Measurements from ENCODE around the gene SPNS3. TPM values are rescaled to one million over a fixed set of nuclear protein-coding genes. Genes with fewer than 3 reads are reported as not detected.

Gene SPNS3
- polyA plus RNA-seq, 1 donor from 2014 or later = not detected

DNA sequence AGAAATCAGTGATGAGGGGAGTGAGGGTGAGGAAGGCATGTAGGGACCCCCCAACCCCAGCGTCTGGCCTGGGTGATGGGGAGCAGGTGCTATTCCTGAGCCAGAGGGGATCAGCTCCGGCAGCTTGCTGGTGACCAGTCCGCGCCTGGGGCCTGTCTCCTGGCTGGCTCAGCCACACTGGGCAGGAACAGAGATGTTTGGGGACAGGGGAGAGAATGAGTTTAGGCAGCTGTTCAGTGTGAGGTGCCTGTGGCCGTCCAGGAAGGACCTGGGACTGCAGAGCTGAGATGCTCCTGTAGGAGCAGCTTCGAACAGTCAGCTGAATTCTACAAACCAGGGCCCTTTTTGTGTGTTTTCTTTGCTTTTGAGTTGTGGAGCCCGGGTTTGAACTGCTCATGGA is 41.7 kb downstream of the SPNS3 start:
- no peak for TF ChIP-seq EP300 (conservative IDR thresholded peaks at IDR 0.05; ENCODE audit: poor library complexity, severe bottlenecking)
- Histone ChIP-seq H3K27me3 (ENCODE audit: insufficient read depth, low read depth, low read length) (no peaks in the 10 kb centered on the region), H2AFZ (ENCODE audit: low read depth, low read length) (no peak overlapping the region), H3K9me2 (ENCODE audit: insufficient read depth, low read length) (no peaks in the 10 kb centered on the region), H3K4me2 (ENCODE audit: low read length) (no peak overlapping the region), H3K27ac (ENCODE audit: low read length) (no peak overlapping the region), H3F3A (ENCODE audit: insufficient read depth, low read length, poor library complexity, severe bottlenecking) (no peaks in the 10 kb centered on the region), H3K9ac (ENCODE audit: low read length) (no peak overlapping the region), H3K36me3 (ENCODE audit: insufficient read depth, low read length) (no peaks in the 10 kb centered on the region), H4K20me1 (ENCODE audit: insufficient read depth) (no peaks in the 10 kb centered on the region), H3K4me3 (ENCODE audit: low read length) (no peak overlapping the region), H3K9me3 (ENCODE audit: low read length) (no peaks in the 10 kb centered on the region), H3K79me2 (replicated peaks; ENCODE audit: insufficient read depth, low read length) (no peaks in the 10 kb centered on the region)

DNA sequence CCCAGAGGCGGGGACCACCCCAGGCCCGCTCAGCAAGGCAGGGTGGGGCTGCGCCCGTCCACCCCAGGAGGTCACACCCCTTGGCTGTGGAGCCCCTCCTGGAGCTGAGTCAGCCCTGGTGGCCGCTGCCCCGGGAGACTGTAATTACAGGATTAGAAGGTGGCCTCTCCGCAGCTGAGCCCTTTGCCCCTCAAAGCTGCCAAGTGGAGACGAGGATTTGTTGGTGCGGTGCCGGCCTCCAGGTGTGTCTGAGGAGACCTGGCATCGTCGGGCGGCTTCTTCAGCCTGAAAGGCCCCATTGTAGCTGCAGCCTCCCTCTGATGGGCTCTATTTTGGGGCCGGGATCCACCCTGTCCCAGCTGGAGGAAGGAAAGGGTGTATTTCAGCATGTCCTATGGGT is 42.3 kb downstream of the SPNS3 start:
- no peak overlapping the region for H3K9ac ChIP-seq (ENCODE audit: low read length)
- no peak overlapping the region for H3K27ac ChIP-seq (ENCODE audit: low read length)
- H3K27me3 ChIP-seq (ENCODE audit: insufficient read depth, low read depth, low read length) = no peaks in the 10 kb centered on the region
- no peaks in the 10 kb centered on the region for H3K79me2 ChIP-seq (replicated peaks; ENCODE audit: insufficient read depth, low read length)
- H3K4me3 ChIP-seq (ENCODE audit: low read length) = no peak overlapping the region
- no peak overlapping the region for H2AFZ ChIP-seq (ENCODE audit: low read depth, low read length)
- TF ChIP-seq SMC3 (conservative IDR thresholded peaks at IDR 0.05; ENCODE audit: poor library complexity) (no peak), EZH2 (IDR thresholded peaks at IDR 0.05; ENCODE audit: borderline replicate concordance, insufficient read depth, low read length, poor library complexity, severe bottlenecking) (no peak), EP300 (conservative IDR thresholded peaks at IDR 0.05; ENCODE audit: poor library complexity, severe bottlenecking) (no peak), RAD21 (conservative IDR thresholded peaks at IDR 0.05) (no peak), MXI1 (conservative IDR thresholded peaks at IDR 0.05; ENCODE audit: poor library complexity, severe bottlenecking) (no peak), TAF1 (IDR thresholded peaks at IDR 0.05; ENCODE audit: low read depth) (no peak)
- TF ChIP-seq, protein P1, sequence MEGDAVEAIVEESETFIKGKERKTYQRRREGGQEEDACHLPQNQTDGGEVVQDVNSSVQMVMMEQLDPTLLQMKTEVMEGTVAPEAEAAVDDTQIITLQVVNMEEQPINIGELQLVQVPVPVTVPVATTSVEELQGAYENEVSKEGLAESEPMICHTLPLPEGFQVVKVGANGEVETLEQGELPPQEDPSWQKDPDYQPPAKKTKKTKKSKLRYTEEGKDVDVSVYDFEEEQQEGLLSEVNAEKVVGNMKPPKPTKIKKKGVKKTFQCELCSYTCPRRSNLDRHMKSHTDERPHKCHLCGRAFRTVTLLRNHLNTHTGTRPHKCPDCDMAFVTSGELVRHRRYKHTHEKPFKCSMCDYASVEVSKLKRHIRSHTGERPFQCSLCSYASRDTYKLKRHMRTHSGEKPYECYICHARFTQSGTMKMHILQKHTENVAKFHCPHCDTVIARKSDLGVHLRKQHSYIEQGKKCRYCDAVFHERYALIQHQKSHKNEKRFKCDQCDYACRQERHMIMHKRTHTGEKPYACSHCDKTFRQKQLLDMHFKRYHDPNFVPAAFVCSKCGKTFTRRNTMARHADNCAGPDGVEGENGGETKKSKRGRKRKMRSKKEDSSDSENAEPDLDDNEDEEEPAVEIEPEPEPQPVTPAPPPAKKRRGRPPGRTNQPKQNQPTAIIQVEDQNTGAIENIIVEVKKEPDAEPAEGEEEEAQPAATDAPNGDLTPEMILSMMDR (IDR thresholded peaks at IDR 0.05; ENCODE audit: poor library complexity, severe bottlenecking) = no peak
- TF ChIP-seq, protein P2, sequence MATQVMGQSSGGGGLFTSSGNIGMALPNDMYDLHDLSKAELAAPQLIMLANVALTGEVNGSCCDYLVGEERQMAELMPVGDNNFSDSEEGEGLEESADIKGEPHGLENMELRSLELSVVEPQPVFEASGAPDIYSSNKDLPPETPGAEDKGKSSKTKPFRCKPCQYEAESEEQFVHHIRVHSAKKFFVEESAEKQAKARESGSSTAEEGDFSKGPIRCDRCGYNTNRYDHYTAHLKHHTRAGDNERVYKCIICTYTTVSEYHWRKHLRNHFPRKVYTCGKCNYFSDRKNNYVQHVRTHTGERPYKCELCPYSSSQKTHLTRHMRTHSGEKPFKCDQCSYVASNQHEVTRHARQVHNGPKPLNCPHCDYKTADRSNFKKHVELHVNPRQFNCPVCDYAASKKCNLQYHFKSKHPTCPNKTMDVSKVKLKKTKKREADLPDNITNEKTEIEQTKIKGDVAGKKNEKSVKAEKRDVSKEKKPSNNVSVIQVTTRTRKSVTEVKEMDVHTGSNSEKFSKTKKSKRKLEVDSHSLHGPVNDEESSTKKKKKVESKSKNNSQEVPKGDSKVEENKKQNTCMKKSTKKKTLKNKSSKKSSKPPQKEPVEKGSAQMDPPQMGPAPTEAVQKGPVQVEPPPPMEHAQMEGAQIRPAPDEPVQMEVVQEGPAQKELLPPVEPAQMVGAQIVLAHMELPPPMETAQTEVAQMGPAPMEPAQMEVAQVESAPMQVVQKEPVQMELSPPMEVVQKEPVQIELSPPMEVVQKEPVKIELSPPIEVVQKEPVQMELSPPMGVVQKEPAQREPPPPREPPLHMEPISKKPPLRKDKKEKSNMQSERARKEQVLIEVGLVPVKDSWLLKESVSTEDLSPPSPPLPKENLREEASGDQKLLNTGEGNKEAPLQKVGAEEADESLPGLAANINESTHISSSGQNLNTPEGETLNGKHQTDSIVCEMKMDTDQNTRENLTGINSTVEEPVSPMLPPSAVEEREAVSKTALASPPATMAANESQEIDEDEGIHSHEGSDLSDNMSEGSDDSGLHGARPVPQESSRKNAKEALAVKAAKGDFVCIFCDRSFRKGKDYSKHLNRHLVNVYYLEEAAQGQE (IDR thresholded peaks at IDR 0.05; ENCODE audit: borderline replicate concordance) = no peak
- no peak overlapping the region for H3K4me2 ChIP-seq (ENCODE audit: low read length)
- no peaks in the 10 kb centered on the region for H3K9me3 ChIP-seq (ENCODE audit: low read length)
- no peaks in the 10 kb centered on the region for H3F3A ChIP-seq (ENCODE audit: insufficient read depth, low read length, poor library complexity, severe bottlenecking)
- no peaks in the 10 kb centered on the region for H3K9me2 ChIP-seq (ENCODE audit: insufficient read depth, low read length)
- H4K20me1 ChIP-seq (ENCODE audit: insufficient read depth) = no peaks in the 10 kb centered on the region
- H3K36me3 ChIP-seq (ENCODE audit: insufficient read depth, low read length) = no peaks in the 10 kb centered on the region

DNA sequence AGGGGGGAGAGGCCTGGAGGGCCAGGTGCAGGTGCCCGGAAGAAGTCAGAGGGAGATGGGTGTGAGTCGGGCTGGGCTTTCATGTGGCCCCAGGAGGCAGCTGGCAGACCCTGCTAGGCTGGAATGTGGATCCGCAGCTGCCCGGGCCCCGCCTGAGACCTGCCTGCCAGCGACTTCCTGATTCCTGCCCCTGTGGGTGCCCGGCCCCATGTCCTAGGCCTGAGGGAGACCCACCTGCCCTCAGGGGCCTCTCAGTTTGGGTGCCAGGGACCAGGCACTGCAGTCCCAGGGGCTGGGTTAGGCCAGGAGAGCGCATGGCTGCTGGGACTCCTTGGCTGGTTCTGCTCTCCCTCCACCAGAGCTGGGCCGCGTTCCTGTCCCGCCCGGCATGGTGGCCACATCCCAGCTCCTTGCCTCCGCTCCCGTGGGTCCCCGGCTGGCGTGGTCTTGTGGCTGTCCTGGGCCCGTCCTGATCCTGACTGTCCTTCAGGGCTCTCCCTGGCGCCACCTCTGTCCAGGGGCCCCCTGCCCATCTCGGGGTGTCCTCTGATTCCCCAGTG is 42.9 kb downstream of the SPNS3 start:
- no peak overlapping the region for H3K9ac ChIP-seq (ENCODE audit: low read length)
- no peaks in the 10 kb centered on the region for H3K27me3 ChIP-seq (ENCODE audit: insufficient read depth, low read depth, low read length)
- H3K79me2 ChIP-seq (replicated peaks; ENCODE audit: insufficient read depth, low read length) = no peaks in the 10 kb centered on the region
- H3K4me3 ChIP-seq (ENCODE audit: low read length) = no peak overlapping the region
- H2AFZ ChIP-seq (ENCODE audit: low read depth, low read length) = no peak overlapping the region
- no peaks in the 10 kb centered on the region for H3K36me3 ChIP-seq (ENCODE audit: insufficient read depth, low read length)
- no peaks in the 10 kb centered on the region for H3K9me3 ChIP-seq (ENCODE audit: low read length)
- no peak for TF ChIP-seq TAF1 (IDR thresholded peaks at IDR 0.05; ENCODE audit: low read depth)
- TF ChIP-seq EZH2 (IDR thresholded peaks at IDR 0.05; ENCODE audit: borderline replicate concordance, insufficient read depth, low read length, poor library complexity, severe bottlenecking) = no peak
- TF ChIP-seq, protein P1 (IDR thresholded peaks at IDR 0.05; ENCODE audit: poor library complexity, severe bottlenecking) = no peak
- no peak for TF ChIP-seq RAD21 (conservative IDR thresholded peaks at IDR 0.05)
- TF ChIP-seq MXI1 (conservative IDR thresholded peaks at IDR 0.05; ENCODE audit: poor library complexity, severe bottlenecking) = no peak
- TF ChIP-seq POLR2AphosphoS5 (IDR thresholded peaks at IDR 0.05) = no peak
- no peak for TF ChIP-seq SMC3 (conservative IDR thresholded peaks at IDR 0.05; ENCODE audit: poor library complexity)
- TF ChIP-seq EP300 (conservative IDR thresholded peaks at IDR 0.05; ENCODE audit: poor library complexity, severe bottlenecking) = no peak
- TF ChIP-seq, protein P2 (IDR thresholded peaks at IDR 0.05; ENCODE audit: borderline replicate concordance) = no peak
- H3K4me2 ChIP-seq (ENCODE audit: low read length) = no peak overlapping the region
- H3F3A ChIP-seq (ENCODE audit: insufficient read depth, low read length, poor library complexity, severe bottlenecking) = no peaks in the 10 kb centered on the region
- no peaks in the 10 kb centered on the region for H3K9me2 ChIP-seq (ENCODE audit: insufficient read depth, low read length)
- H4K20me1 ChIP-seq (ENCODE audit: insufficient read depth) = no peaks in the 10 kb centered on the region
- no peak overlapping the region for H3K27ac ChIP-seq (ENCODE audit: low read length)
